GM19193 (cell line): ENCODE data around the gene FAM149A.

Source experiments
- POLR2A ChIP-seq: IDR thresholded peaks from 4 replicates; pipeline ENCODE4 v1.6.1; 2011; ENCODE audit not compliant: insufficient read depth, insufficient read length; ENCODE audit errors: extremely low read depth

The FAM149A gene

GRCh38 chr4:186161138-186161537 is 56.6 kb downstream of the FAM149A start:
- TF ChIP-seq POLR2A, result peak; percentile 58

GRCh38 chr4:186166852-186167512 is 62.5 kb downstream of the FAM149A start:
- TF ChIP-seq POLR2A, result no peak

- no peak for TF ChIP-seq POLR2A
Observed at GRCh38 chr4:186167605-186168004, 63.1 kb downstream of the FAM149A start.

- no peak for TF ChIP-seq POLR2A
Observed at GRCh38 chr4:186168750-186169149, 64.2 kb downstream of the FAM149A start.

GRCh38 chr4:186169333-186169944 is 64.9 kb downstream of the FAM149A start:
- TF ChIP-seq POLR2A, result no peak

GRCh38 chr4:186169945-186170802 is 65.7 kb downstream of the FAM149A start:
- TF ChIP-seq POLR2A, result no peak

- no peak for TF ChIP-seq POLR2A
Observed at GRCh38 chr4:186170966-186171365, 66.5 kb downstream of the FAM149A start.

GRCh38 chr4:186172546-186172945 is 68.0 kb downstream of the FAM149A start:
- no peak for TF ChIP-seq POLR2A

- TF ChIP-seq POLR2A, result no peak
Observed at GRCh38 chr4:186188107-186188506, 83.6 kb downstream of the FAM149A start.

GRCh38 chr4:186189656-186190055 is 85.2 kb downstream of the FAM149A start:
- no peak for TF ChIP-seq POLR2A

- no peak for TF ChIP-seq POLR2A
Observed at GRCh38 chr4:186190581-186191199, 86.2 kb downstream of the FAM149A start.

- TF ChIP-seq POLR2A, result peak; percentile 67
Observed at GRCh38 chr4:186191200-186192065, 86.9 kb downstream of the FAM149A start, which contains the start of gene CYP4V2. TSS of gene CYP4V2 (plus strand) at chr4:186191567. CDS start at chr4:186191824, 257 bp downstream.

GRCh38 chr4:186192066-186192612 is 87.6 kb downstream of the FAM149A start:
- no peak for TF ChIP-seq POLR2A

- TF ChIP-seq POLR2A, result no peak
Observed at GRCh38 chr4:186193851-186194250, 89.3 kb downstream of the FAM149A start.

- TF ChIP-seq POLR2A, result no peak
Observed at GRCh38 chr4:186196063-186196462, 91.6 kb downstream of the FAM149A start.

- TF ChIP-seq POLR2A, result no peak
Observed at GRCh38 chr4:186200516-186200915, 96.0 kb downstream of the FAM149A start.
